ENCODE data around the gene ACTA1.
"Not testable (repeated sequence)": the region's sequence is repeated elsewhere in the genome, so short reads cannot be mapped to it uniquely, and the experiment has no call there.

ACTA1 gene

GRCh38 chr1:229406798-229407197, 27.1 kb downstream of the ACTA1 start:
- H3K9ac ChIP-seq (ENCODE audit: low read depth, low read length) = no peak overlapping the region
- peaks cover 20% of the 10 kb centered on the region for H3K4me1 ChIP-seq (ENCODE audit: insufficient read depth, low read length)
- H3K27me3 ChIP-seq (ENCODE audit: insufficient read depth, low read length) = peaks cover 61% of the 10 kb centered on the region
- no peaks in the 10 kb centered on the region for H3K36me3 ChIP-seq (ENCODE audit: insufficient read depth, low read depth, low read length)
- no peak overlapping the region for H3K27ac ChIP-seq (ENCODE audit: low read length)
- H3K9me3 ChIP-seq (ENCODE audit: insufficient read depth, low read depth, low read length) = no peaks in the 10 kb centered on the region
- peak overlapping the region; percentile 82 for H3K4me3 ChIP-seq (ENCODE audit: low read length)

- H3K9ac ChIP-seq (ENCODE audit: low read depth, low read length) = no peak overlapping the region
- H3K9me3 ChIP-seq (ENCODE audit: insufficient read depth, low read depth, low read length) = no peaks in the 10 kb centered on the region
- no peaks in the 10 kb centered on the region for H3K4me1 ChIP-seq (ENCODE audit: insufficient read depth, low read length)
- no peak overlapping the region for H3K4me3 ChIP-seq (ENCODE audit: low read length)
- H3K27ac ChIP-seq (ENCODE audit: low read length) = no peak overlapping the region
- no peaks in the 10 kb centered on the region for H3K36me3 ChIP-seq (ENCODE audit: insufficient read depth, low read depth, low read length)
- peaks cover 33% of the 10 kb centered on the region for H3K27me3 ChIP-seq (ENCODE audit: insufficient read depth, low read length)
These were observed 30.3 kb downstream of the ACTA1 start for GRCh38 chr1:229403573-229403972.

- Histone ChIP-seq H3K4me3 (ENCODE audit: low read length) (no peak overlapping the region), H3K27ac (ENCODE audit: low read length) (no peak overlapping the region), H3K4me1 (ENCODE audit: insufficient read depth, low read length) (no peaks in the 10 kb centered on the region), H3K27me3 (ENCODE audit: insufficient read depth, low read length) (peaks cover 27% of the 10 kb centered on the region), H3K9me3 (ENCODE audit: insufficient read depth, low read depth, low read length) (no peaks in the 10 kb centered on the region), H3K9ac (ENCODE audit: low read depth, low read length) (no peak overlapping the region), H3K36me3 (ENCODE audit: insufficient read depth, low read depth, low read length) (no peaks in the 10 kb centered on the region)
These were observed 30.9 kb downstream of the ACTA1 start for GRCh38 chr1:229402993-229403392.

GRCh38 chr1:229402329-229402728, 31.6 kb downstream of the ACTA1 start:
- H3K9ac ChIP-seq (ENCODE audit: low read depth, low read length); H3K4me1 ChIP-seq (ENCODE audit: insufficient read depth, low read length); H3K9me3 ChIP-seq (ENCODE audit: insufficient read depth, low read depth, low read length); H3K36me3 ChIP-seq (ENCODE audit: insufficient read depth, low read depth, low read length); H3K27ac ChIP-seq (ENCODE audit: low read length); H3K4me3 ChIP-seq (ENCODE audit: low read length): not testable (repeated sequence)
- H3K27me3 ChIP-seq (ENCODE audit: insufficient read depth, low read length) = peaks cover 25% of the 10 kb centered on the region

- peaks cover 8% of the 10 kb centered on the region for H3K27me3 ChIP-seq (ENCODE audit: insufficient read depth, low read length)
- H3K9ac ChIP-seq (ENCODE audit: low read depth, low read length) = no peak overlapping the region
- H3K27ac ChIP-seq (ENCODE audit: low read length) = no peak overlapping the region
- no peaks in the 10 kb centered on the region; the same call in 1 of the 2 replicates for H3K4me1 ChIP-seq (ENCODE audit: insufficient read depth, low read length)
- H3K9me3 ChIP-seq (ENCODE audit: insufficient read depth, low read depth, low read length) = no peaks in the 10 kb centered on the region
- H3K4me3 ChIP-seq (ENCODE audit: low read length) = no peak overlapping the region
- no peaks in the 10 kb centered on the region for H3K36me3 ChIP-seq (ENCODE audit: insufficient read depth, low read depth, low read length)
These were observed 36.1 kb downstream of the ACTA1 start for GRCh38 chr1:229397762-229398161.

- Histone ChIP-seq H3K4me3 (ENCODE audit: low read length) (no peak overlapping the region), H3K27me3 (ENCODE audit: insufficient read depth, low read length) (peaks cover 8% of the 10 kb centered on the region; the same call in 1 of the 2 replicates), H3K9ac (ENCODE audit: low read depth, low read length) (no peak overlapping the region), H3K9me3 (ENCODE audit: insufficient read depth, low read depth, low read length) (no peaks in the 10 kb centered on the region), H3K36me3 (ENCODE audit: insufficient read depth, low read depth, low read length) (no peaks in the 10 kb centered on the region), H3K27ac (ENCODE audit: low read length) (no peak overlapping the region), H3K4me1 (ENCODE audit: insufficient read depth, low read length) (no peaks in the 10 kb centered on the region; the same call in 1 of the 2 replicates)
These were observed 37.2 kb downstream of the ACTA1 start for GRCh38 chr1:229396585-229397206.

- H3K9me3 ChIP-seq (ENCODE audit: insufficient read depth, low read depth, low read length); H3K27me3 ChIP-seq (ENCODE audit: insufficient read depth, low read length); H3K9ac ChIP-seq (ENCODE audit: low read depth, low read length); H3K27ac ChIP-seq (ENCODE audit: low read length); H3K4me3 ChIP-seq (ENCODE audit: low read length); H3K36me3 ChIP-seq (ENCODE audit: insufficient read depth, low read depth, low read length); H3K4me1 ChIP-seq (ENCODE audit: insufficient read depth, low read length): not testable (repeated sequence)
These were observed 39.4 kb downstream of the ACTA1 start for GRCh38 chr1:229394517-229394916.

- H3K9me3 ChIP-seq (ENCODE audit: insufficient read depth, low read depth, low read length) = no peaks in the 10 kb centered on the region
- H3K27me3 ChIP-seq (ENCODE audit: insufficient read depth, low read length) = peaks cover 8% of the 10 kb centered on the region; the same call in 1 of the 2 replicates
- no peak overlapping the region for H3K9ac ChIP-seq (ENCODE audit: low read depth, low read length)
- H3K36me3 ChIP-seq (ENCODE audit: insufficient read depth, low read depth, low read length) = no peaks in the 10 kb centered on the region
- no peaks in the 10 kb centered on the region; the same call in 1 of the 2 replicates for H3K4me1 ChIP-seq (ENCODE audit: insufficient read depth, low read length)
- H3K4me3 ChIP-seq (ENCODE audit: low read length) = no peak overlapping the region
- H3K27ac ChIP-seq (ENCODE audit: low read length) = no peak overlapping the region
These were observed 41.0 kb downstream of the ACTA1 start for GRCh38 chr1:229392936-229393335.

GRCh38 chr1:229390130-229390529, 43.8 kb downstream of the ACTA1 start:
- Histone ChIP-seq H3K27ac (ENCODE audit: low read length) (no peak overlapping the region), H3K9me3 (ENCODE audit: insufficient read depth, low read depth, low read length) (no peaks in the 10 kb centered on the region), H3K9ac (ENCODE audit: low read depth, low read length) (no peak overlapping the region), H3K4me1 (ENCODE audit: insufficient read depth, low read length) (no peaks in the 10 kb centered on the region), H3K4me3 (ENCODE audit: low read length) (no peak overlapping the region), H3K36me3 (ENCODE audit: insufficient read depth, low read depth, low read length) (no peaks in the 10 kb centered on the region), H3K27me3 (ENCODE audit: insufficient read depth, low read length) (no peaks in the 10 kb centered on the region)

- Histone ChIP-seq H3K27me3 (ENCODE audit: insufficient read depth, low read length) (no peaks in the 10 kb centered on the region), H3K27ac (ENCODE audit: low read length) (no peak overlapping the region), H3K4me1 (ENCODE audit: insufficient read depth, low read length) (no peaks in the 10 kb centered on the region), H3K9me3 (ENCODE audit: insufficient read depth, low read depth, low read length) (no peaks in the 10 kb centered on the region), H3K36me3 (ENCODE audit: insufficient read depth, low read depth, low read length) (no peaks in the 10 kb centered on the region), H3K9ac (ENCODE audit: low read depth, low read length) (no peak overlapping the region), H3K4me3 (ENCODE audit: low read length) (no peak overlapping the region)
These were observed 44.9 kb downstream of the ACTA1 start for GRCh38 chr1:229388897-229389580.

GRCh38 chr1:229385853-229386456, 47.9 kb downstream of the ACTA1 start:
- no peaks in the 10 kb centered on the region for H3K9me3 ChIP-seq (ENCODE audit: insufficient read depth, low read depth, low read length)
- H3K9ac ChIP-seq (ENCODE audit: low read depth, low read length) = no peak overlapping the region
- no peak overlapping the region for H3K4me3 ChIP-seq (ENCODE audit: low read length)
- peaks cover 4% of the 10 kb centered on the region; the same call in 1 of the 2 replicates for H3K27me3 ChIP-seq (ENCODE audit: insufficient read depth, low read length)
- peaks cover 4% of the 10 kb centered on the region; the same call in 1 of the 2 replicates for H3K4me1 ChIP-seq (ENCODE audit: insufficient read depth, low read length)
- no peak overlapping the region for H3K27ac ChIP-seq (ENCODE audit: low read length)
- no peaks in the 10 kb centered on the region for H3K36me3 ChIP-seq (ENCODE audit: insufficient read depth, low read depth, low read length)

- Histone ChIP-seq H3K4me3 (ENCODE audit: low read length) (no peak overlapping the region), H3K9me3 (ENCODE audit: insufficient read depth, low read depth, low read length) (no peaks in the 10 kb centered on the region), H3K9ac (ENCODE audit: low read depth, low read length) (no peak overlapping the region), H3K27me3 (ENCODE audit: insufficient read depth, low read length) (peaks cover 15% of the 10 kb centered on the region), H3K4me1 (ENCODE audit: insufficient read depth, low read length) (peaks cover 13% of the 10 kb centered on the region; the same call in 1 of the 2 replicates), H3K36me3 (ENCODE audit: insufficient read depth, low read depth, low read length) (no peaks in the 10 kb centered on the region), H3K27ac (ENCODE audit: low read length) (no peak overlapping the region)
These were observed 49.1 kb downstream of the ACTA1 start for GRCh38 chr1:229384822-229385221.
